ENCODE measurements around the gene AKR1B1.

GRCh38 chr7:134394056-134394455 is 64.8 kb downstream of the AKR1B1 start:
- no peak for TF ChIP-seq CTCF (conservative IDR thresholded peaks at IDR 0.05; ENCODE audit: low read depth, low read length)
- TF ChIP-seq EZH2 (IDR thresholded peaks at IDR 0.05; ENCODE audit: borderline replicate concordance, low read depth, low read length, poor library complexity, severe bottlenecking), result no peak
